NT2/D1 (cell line): ENCODE data around the gene BNC2.

Experiments used
- SUZ12 ChIP-seq: IDR thresholded peaks from 2 replicates; pipeline ENCODE4 v1.6.1; 2011; ENCODE audit not compliant: insufficient read length, insufficient read depth; ENCODE audit errors: extremely low read depth
- YY1 ChIP-seq: IDR thresholded peaks from 2 replicates; pipeline ENCODE4 v1.6.1; 2011; ENCODE audit not compliant: insufficient read length, insufficient read depth
- ZNF274 ChIP-seq: IDR thresholded peaks from 2 replicates; pipeline ENCODE4 v1.6.1; 2011; ENCODE audit warnings: mild to moderate bottlenecking, low read depth, low read length

GRCh38 chr9:16455842-16456241 is 414.6 kb downstream of the BNC2 start:
- TF ChIP-seq SUZ12: no peak
- no peak for TF ChIP-seq YY1
- TF ChIP-seq ZNF274: no peak
